ENCODE data around the gene ALDH7A1.
"Not testable (repeated sequence)": the region's sequence is repeated elsewhere in the genome, so short reads cannot be mapped to it uniquely, and the experiment has no call there.

Gene ALDH7A1

GRCh38 chr5:126594748-126595485, at the start of gene ALDH7A1:
TSS of gene ALDH7A1 (minus strand) at chr5:126595219. CDS start at chr5:126595198, 21 bp downstream.
- no peak for DNase-seq (ENCODE audit: low spot score)

- DNase-seq (ENCODE audit: low spot score), result no peak
Measured at GRCh38 chr5:126641387-126641786, 46.4 kb upstream of the ALDH7A1 start.

- no peak for DNase-seq (ENCODE audit: low spot score)
Measured at GRCh38 chr5:126640866-126641265, 45.8 kb upstream of the ALDH7A1 start.

- no peak for DNase-seq (ENCODE audit: low spot score)
Measured at GRCh38 chr5:126636956-126637355, 41.9 kb upstream of the ALDH7A1 start.

GRCh38 chr5:126635585-126635984, 40.6 kb upstream of the ALDH7A1 start:
- no peak for DNase-seq (ENCODE audit: low spot score)

GRCh38 chr5:126633552-126633951, 38.5 kb upstream of the ALDH7A1 start:
- no peak for DNase-seq (ENCODE audit: low spot score)

GRCh38 chr5:126631920-126632319, 36.9 kb upstream of the ALDH7A1 start:
- DNase-seq (ENCODE audit: low spot score), result no peak

- DNase-seq (ENCODE audit: low spot score), result no peak
Measured at GRCh38 chr5:126628102-126628501, 33.1 kb upstream of the ALDH7A1 start.

- DNase-seq (ENCODE audit: low spot score), result no peak
Measured at GRCh38 chr5:126624534-126624933, 29.5 kb upstream of the ALDH7A1 start.

- DNase-seq (ENCODE audit: low spot score), result no peak
Measured at GRCh38 chr5:126619781-126620180, 24.8 kb upstream of the ALDH7A1 start.

GRCh38 chr5:126617603-126618002, 22.6 kb upstream of the ALDH7A1 start:
- DNase-seq (ENCODE audit: low spot score), result not testable (repeated sequence)

- no peak for DNase-seq (ENCODE audit: low spot score)
Measured at GRCh38 chr5:126615286-126615685, 20.3 kb upstream of the ALDH7A1 start.

- DNase-seq (ENCODE audit: low spot score), result no peak
Measured at GRCh38 chr5:126613941-126614592, 19.0 kb upstream of the ALDH7A1 start.

- DNase-seq (ENCODE audit: low spot score), result no peak
Measured at GRCh38 chr5:126610616-126611015, 15.6 kb upstream of the ALDH7A1 start.

- DNase-seq (ENCODE audit: low spot score), result no peak
Measured at GRCh38 chr5:126610160-126610559, 15.1 kb upstream of the ALDH7A1 start.

GRCh38 chr5:126605525-126605924, 10.5 kb upstream of the ALDH7A1 start:
- DNase-seq (ENCODE audit: low spot score), result no peak

GRCh38 chr5:126603402-126603991, 8.5 kb upstream of the ALDH7A1 start:
- no peak for DNase-seq (ENCODE audit: low spot score)

- peak; percentile 78 for DNase-seq (ENCODE audit: low spot score)
Measured at GRCh38 chr5:126600631-126601511, 5.9 kb upstream of the ALDH7A1 start, which contains the start of gene PHAX. TSS of gene PHAX (plus strand) at chr5:126600947. CDS start at chr5:126600963, 16 bp downstream.

- DNase-seq (ENCODE audit: low spot score), result not testable (repeated sequence)
Measured at GRCh38 chr5:126599971-126600630, 5.1 kb upstream of the ALDH7A1 start.

- no peak for DNase-seq (ENCODE audit: low spot score)
Measured at GRCh38 chr5:126599499-126599898, 4.5 kb upstream of the ALDH7A1 start.

- no peak for DNase-seq (ENCODE audit: low spot score)
Measured at GRCh38 chr5:126597156-126597555, 2.1 kb upstream of the ALDH7A1 start.
